ENCODE results near the gene OCA2.

GRCh38 chr15:27897481-27897880 is 201.6 kb downstream of the OCA2 start:
- TF ChIP-seq CTCF (IDR thresholded peaks at IDR 0.05; ENCODE audit: poor library complexity, severe bottlenecking) (no peak), RAD21 (conservative IDR thresholded peaks at IDR 0.05) (no peak)

Measured in neural cell (in vitro differentiated cells).